UCSD-AML1 (cell line): ENCODE measurements around the gene ALDH1B1.

ENCODE experiments used
- DNase-seq: peaks from one replicate; lab custom pipeline; 2025; ENCODE audit not compliant: unreplicated experiment; lab: John Stamatoyannopoulos, UW

The ALDH1B1 gene

DNA sequence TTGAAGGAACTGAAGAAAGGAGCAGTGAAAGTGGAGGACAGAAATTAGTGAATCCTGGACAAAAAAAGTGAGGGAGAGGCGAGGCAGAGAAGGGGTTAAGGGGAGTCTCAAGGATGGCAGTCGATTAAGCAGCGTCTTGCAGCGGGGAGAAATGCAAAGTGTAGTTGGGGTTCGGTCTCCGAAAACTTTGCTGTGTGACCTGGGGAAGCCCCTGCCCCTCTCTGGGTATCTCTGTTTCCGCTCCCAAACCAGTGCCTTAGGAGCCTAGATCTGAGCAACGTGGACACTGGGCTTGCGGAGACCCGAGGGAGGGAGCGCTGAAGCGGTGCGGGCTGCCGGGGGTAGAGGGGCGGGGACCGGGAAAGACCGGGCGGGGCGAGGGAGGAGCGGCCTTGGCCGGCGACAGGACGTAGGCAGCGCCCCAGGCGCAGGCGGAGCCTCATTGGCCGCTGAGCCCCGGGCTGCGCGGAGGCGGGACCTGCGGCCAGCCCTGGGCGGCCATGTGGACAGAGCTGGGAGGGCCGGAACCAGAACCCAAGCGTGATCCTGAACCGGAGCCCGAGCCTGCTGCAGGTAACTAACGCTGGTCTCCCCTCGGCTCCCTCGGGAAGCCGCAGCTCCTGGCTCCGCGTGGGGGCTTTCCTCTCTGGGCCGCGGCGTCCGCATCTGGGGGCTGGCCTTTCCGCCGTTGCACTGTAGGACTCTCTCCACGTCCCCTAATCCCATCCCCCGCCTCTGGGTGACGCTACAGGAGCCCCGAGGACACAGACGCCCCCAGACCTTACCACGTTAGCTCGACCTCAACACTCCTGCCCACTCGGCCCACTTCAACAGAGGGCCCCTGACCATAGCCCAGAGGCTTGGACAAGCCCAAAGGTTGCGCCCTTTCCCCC is at the start of gene ALDH1B1:
Gene ALDH1B1 (plus strand): TSS at position 468 of the 893 bp plus-strand sequence. CDS start 3,047 bp downstream, outside the sequence.
- peak; percentile 87 for DNase-seq

DNA sequence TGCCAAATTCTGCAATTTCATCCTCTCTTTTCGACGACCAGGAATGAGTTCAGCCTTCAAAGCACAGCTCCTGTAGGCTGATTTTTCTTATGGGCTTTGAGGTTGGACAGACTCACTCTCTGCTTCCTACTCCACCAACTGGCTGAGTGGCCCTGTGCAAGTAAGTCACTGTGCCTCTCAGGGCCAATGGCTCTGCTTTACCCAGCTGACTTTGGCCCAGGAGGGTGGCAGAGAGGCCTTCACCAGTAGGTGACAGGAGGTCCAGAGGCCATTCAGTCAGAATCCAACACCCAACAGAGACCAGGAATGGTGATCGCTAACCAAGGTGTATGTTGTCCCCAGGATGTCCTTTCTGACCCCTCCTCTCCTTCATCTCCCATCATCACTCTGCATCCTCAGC is 49.5 kb upstream of the ALDH1B1 start:
- DNase-seq: no peak

DNA sequence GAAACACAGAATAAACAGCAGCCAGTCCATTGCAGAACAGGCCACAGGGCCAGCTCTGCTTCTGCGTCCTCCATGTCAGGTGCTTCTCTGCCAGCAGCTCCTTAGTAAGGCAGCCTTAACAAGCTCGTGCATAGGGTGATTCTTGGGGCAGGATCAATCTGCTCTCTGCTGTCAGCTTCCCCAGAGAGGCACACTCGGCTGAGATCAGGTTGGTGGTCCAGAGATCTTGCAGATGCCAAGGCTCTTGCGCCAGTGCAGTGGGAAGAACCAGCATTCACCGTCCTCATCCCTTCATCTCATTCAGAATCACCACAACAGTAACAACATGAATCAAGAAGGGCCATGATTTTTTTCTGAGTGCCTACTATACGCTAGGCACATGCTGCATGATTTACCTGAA is 49.0 kb upstream of the ALDH1B1 start:
- DNase-seq: no peak

DNA sequence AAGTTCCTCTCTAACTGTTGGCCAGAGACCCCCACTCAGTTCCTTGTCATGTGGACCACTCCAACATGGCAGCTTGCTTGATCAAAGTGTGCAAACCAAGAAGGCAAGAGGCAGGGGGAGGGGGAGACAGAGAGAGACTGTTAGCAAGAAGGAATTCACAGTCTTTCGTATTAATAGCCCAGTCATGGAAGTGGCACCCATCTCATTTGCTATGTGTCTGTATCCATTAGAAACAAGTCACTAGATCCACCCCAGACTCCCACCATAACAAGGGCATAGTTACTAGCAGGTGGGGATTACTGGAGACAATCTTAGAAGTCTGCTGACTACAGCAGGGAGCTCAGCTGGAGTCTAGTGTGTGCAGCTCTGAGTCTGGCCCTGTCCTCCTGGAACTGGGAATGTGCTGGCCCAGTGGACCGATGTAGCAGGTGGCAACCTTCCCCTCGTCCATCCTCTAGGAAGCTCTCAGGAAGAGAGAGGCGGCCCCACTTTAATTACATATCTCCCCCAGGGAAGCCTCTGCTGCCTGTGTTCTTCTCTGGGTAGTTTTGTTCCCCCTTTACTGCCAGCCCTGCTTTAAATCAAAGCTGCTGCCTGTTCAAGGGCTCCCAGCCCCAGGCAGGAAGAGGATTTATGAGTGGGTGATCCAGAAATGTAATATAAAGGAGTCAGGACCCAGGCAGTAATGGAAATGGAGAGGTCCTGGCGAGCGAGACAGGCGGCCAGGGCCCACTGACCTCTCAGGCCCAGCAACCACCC is 47.8 kb upstream of the ALDH1B1 start:
- DNase-seq: no peak

DNA sequence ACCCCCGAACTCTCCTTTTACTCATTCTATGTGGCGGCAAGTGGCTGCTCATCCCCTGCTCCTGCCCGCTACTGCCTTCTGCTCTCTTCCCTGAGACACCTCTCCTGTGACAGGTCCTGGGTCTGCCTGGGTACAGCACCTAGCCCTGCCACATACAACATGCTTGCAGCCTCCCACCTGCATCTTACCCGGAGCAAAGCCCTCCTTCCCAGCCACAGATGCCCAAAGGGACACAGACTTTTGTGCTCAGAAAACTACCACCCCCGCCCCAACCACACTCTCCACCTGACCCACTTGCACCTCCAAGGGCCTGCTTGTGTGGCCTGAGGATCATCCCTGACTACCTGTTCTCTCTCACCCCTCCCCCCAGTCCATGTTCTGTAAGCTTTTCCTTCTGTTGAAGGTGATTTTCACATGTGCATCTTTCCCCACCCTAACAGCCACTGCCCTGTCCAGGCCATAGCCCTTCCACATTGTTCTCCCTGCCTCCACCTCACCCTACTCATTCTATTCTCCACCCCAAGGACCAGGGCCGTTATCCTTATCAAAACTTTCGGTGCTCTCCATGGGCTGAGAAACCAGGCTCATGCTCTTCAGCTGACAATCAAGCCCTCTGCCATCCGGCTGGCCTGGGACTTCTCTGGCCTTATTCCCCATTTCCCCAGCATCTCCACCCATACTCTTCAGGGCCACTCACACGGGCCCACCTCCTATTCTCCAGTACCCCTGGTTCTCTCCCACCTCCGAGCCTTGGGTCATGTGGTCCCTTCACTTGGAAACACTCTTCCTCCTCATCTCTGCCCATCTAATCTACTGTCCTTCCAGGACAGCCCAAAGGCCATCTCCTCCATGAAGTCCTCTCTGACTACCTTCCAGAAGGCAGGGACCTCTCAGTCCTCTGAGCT is 46.4 kb upstream of the ALDH1B1 start:
- DNase-seq: no peak

DNA sequence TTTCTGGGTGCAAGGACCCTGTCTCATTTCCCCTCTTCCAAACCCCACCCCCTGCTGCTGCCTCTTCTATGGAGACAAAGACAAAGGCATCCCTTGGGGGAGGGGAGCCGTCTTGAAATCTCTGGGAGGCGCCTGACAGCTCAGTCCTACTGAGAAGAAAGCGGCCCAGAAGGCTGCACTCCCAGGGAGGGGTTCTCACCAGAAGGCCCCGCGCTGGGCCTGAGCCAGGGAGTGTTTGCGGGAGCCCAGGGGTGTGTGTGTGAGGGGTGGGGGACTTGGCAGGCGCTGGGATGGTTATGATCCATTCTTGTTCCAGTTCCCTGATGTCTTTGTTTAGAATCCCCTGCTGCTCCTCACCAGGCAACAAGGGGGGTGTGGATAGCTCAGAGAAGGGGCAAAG is 45.7 kb upstream of the ALDH1B1 start:
- no peak for DNase-seq

- no peak for DNase-seq
Measured at GRCh38 chr9:38347271-38347671, 45.2 kb upstream of the ALDH1B1 start.

DNA sequence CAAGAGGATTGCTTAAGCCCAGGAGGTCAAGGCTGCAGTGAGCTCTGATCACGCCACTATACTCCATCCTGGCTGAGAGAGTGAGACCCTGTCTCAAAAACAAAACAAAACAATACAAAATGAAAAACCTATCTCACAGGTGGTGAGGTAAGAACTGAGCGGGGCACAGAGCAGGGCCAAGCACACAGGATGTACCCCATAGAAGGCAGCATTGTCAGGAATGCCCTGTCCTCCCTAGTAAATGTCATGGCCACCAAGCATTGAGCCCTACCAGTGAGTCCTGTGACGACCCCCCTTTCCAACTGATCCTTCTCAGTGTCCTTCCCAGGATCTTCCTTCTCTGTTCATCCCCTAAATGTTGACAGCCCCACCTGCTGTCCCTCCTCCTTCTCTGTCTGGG is 44.6 kb upstream of the ALDH1B1 start:
- DNase-seq: no peak

DNA sequence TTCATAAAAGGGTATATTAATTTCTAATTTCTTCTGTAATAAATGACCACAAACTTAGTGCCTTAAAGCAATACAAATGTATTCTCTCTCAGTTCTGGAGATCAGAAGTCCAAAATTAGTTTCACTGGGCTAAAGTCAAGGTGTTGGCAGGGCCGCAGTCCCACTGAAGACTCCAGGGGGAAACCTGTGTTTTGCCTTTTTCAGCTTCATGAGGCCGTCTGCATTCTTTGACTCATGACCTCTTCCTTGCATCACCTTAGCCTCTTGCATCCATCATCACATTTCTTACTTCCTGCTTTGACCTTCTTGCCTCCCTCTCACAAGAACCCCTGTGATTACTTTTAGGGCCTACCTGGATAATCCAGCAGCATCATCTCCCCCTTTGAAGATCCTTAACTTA is 42.0 kb upstream of the ALDH1B1 start:
- DNase-seq: no peak

DNA sequence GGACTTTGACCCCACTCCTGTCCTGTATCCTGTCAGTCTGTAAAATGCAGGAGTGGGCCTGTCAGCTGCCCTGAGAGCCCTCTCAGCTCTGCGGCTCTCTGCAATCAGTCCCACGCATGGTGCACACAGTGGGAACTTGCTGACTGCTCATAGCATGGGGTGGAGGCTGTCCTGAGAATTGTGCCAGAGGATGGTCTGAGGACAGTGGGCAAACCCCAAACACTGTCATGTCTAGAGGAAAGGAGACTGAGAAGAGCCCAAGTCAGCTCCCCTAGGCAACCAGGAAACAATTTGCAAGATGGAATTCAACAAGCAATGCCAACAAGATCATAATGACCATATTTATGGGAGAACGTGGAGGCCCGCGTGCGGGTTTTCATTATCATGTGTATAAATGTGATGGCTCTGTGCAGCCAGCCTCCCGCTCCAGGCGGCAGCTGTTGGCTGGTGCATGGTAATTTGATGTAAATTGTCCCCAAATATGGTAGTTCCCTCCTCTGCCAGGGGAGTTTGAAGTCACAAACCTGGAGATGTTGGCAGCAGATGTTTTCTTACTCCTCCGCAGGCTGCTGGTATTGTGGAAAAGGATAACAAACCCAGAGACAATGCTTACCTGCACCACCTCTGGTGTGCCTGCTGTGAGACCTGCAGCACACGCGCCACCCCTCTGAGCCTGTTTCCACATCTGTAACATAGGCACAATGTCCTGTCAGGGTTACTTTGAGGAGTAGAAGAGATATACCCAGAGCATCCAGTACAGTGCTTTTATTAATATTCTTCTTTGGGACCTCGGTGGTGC is 39.8 kb upstream of the ALDH1B1 start:
- no peak for DNase-seq

DNA sequence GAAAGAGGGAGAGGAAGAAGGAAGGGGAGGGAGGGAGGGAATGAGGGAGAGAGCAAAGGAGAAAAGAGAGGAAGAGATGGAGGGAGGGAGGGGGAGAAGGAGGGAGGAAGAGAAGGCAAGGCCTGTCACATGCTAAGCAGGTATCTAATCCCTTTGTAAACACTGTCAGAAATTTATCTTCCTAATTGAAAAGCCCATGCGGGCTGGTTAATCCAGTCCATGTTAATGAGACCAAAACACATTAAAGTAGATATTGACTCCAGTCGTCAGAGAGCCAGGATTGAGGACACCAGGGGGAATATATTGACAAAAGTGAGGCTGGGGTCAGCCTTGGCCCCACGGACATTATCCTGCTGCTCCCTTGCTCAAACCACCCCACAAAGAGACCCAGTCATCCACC is 37.4 kb upstream of the ALDH1B1 start:
- DNase-seq: no peak

DNA sequence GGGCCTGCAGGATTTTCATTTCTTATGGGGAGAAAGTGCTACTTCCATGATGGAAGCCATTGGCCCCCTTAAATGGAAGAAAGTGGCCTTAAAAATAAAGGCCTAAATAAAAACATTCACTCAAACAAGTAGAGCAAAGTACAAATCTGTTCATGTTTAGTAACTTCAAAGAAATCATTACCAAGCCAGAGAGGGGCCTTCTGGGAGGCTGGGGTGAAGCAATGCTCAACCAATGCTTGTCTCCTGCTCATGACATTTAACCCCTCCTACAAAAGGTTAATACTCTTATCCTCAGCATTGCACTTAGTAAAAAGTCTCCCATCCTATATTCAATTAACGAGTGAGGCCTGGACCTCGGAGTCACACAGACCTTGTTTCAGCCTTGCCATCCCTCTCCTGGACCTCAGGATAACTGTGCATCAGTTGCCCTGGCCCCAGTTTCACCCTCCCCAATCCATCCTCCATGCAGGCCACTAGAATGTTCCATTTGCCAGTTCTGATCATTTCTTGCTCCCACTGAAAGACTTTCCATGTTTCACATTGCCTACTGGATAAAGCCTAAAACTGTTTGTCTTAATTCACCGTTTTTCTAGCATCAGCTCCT is 36.9 kb upstream of the ALDH1B1 start:
- DNase-seq: no peak

GRCh38 chr9:38356851-38357250 is 35.7 kb upstream of the ALDH1B1 start:
- DNase-seq: no peak

GRCh38 chr9:38357350-38358114 is 35.0 kb upstream of the ALDH1B1 start:
- no peak for DNase-seq

DNA sequence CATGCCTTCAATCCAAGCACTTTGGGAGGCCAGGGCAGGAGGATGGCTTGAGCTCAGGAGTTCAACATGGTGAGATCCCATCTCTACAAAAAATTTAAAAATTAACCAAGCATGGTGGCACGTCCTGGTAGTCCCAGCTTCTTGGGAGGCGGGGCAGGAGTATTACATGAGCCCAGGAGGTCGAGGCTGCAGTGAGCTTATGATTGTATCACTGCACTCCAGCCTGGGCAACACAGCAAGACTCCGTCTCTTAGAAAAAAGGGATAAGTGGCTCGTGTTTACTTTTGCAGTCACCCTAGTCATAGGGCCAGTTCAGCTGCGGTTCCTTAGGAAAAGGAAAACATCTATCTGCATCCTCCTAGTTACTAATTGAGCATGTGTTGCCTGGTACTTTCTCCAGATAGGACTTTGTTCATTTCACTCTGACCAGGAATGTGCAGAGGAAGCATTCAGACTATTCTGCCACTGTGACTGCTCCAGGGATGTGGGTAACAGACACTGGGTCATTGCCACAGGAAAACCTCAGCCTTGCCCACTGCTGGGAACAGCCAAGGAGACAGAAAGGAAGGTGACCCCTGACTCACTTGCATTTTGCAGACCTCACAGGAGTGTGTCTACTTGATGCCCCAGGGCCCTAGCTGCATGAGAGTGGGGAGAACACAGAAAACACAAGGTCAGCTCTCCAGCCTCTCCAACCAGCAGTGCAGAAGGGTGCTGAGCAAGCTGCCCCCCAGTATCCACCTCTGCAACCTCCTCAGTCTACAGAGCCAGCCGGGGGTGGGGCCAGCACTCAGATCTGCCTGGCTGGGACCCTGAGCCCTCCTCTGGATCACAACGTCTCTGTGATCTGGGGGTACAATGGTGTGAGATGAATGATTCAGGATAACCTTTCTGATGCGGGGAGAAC is 33.9 kb upstream of the ALDH1B1 start:
- peak; percentile 19 for DNase-seq

GRCh38 chr9:38359297-38359653 is 33.2 kb upstream of the ALDH1B1 start:
- no peak for DNase-seq

DNA sequence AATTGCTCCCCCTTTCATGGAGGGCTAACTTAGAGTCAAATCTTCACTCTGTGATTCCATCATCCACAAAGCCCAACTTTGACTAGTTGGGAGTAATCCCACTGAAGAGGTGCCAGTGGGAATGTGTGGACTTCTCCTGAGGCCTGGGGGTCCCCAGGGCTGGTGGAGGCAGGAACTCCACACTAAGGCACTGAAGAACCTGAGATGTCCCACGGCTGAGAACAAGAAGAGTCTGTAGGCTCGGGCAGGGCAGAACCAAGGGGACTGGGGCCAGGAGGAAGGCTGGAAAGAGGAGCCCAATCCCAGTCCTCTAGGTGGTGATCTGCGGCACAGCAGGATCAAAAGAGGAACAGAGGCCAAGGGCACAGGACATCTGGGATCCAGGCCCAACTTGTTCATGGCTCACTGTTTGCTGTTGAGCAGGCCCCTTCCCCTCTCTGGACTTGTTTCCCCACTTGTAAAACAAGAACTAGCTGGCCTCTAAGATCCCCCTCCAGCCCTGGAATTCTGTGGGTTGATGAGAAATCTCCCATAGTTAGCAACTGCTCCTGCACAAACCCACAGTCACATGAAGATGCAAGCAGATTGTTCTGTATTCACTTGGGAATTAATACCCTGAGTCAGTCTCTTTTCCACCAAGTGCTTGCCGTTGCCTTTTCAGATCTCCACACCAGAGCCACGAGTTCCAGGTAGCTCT is 32.7 kb upstream of the ALDH1B1 start:
- DNase-seq: no peak
